GM21367 (cell line): Measurements from ENCODE around the gene SRP9.

ENCODE experiments used
- ATAC-seq: cut with Tn5 transposase; IDR thresholded peaks from one replicate; pipeline ENCODE4 v1.9.1; 2021; ENCODE audit not compliant: unreplicated experiment

Gene SRP9

GRCh38 chr1:225777583-225778336, at the start of gene SRP9:
TSS of gene SRP9 (plus strand) at chr1:225777826. CDS start at chr1:225777941, 115 bp downstream.
- ATAC-seq = peak; percentile 99

- ATAC-seq = no peak
These were observed 46.1 kb upstream of the SRP9 start for GRCh38 chr1:225731491-225731890.

GRCh38 chr1:225733254-225733653, 44.4 kb upstream of the SRP9 start:
- no peak for ATAC-seq

GRCh38 chr1:225735252-225736149, 42.1 kb upstream of the SRP9 start:
- no peak for ATAC-seq

- no peak for ATAC-seq
These were observed 41.1 kb upstream of the SRP9 start for GRCh38 chr1:225736437-225737098.

GRCh38 chr1:225737161-225737560, 40.5 kb upstream of the SRP9 start:
- no peak for ATAC-seq

GRCh38 chr1:225737866-225738265, 39.8 kb upstream of the SRP9 start:
- ATAC-seq = no peak

- ATAC-seq = no peak
These were observed 38.9 kb upstream of the SRP9 start for GRCh38 chr1:225738763-225739162.

- ATAC-seq = no peak
These were observed 38.0 kb upstream of the SRP9 start for GRCh38 chr1:225739542-225740107.

GRCh38 chr1:225744745-225745144, 32.9 kb upstream of the SRP9 start:
- no peak for ATAC-seq

GRCh38 chr1:225745273-225745672, 32.4 kb upstream of the SRP9 start:
- no peak for ATAC-seq

GRCh38 chr1:225746361-225747179, 31.1 kb upstream of the SRP9 start:
- ATAC-seq = no peak

- ATAC-seq = no peak
These were observed 30.1 kb upstream of the SRP9 start for GRCh38 chr1:225747566-225747965.

GRCh38 chr1:225748529-225748928, 29.1 kb upstream of the SRP9 start:
- no peak for ATAC-seq

- no peak for ATAC-seq
These were observed 27.9 kb upstream of the SRP9 start for GRCh38 chr1:225749706-225750105.

GRCh38 chr1:225750420-225750819, 27.2 kb upstream of the SRP9 start:
- ATAC-seq = no peak

GRCh38 chr1:225750875-225751824, 26.5 kb upstream of the SRP9 start:
- ATAC-seq = no peak

GRCh38 chr1:225752245-225752644, 25.4 kb upstream of the SRP9 start:
- ATAC-seq = no peak

GRCh38 chr1:225754940-225755641, 22.5 kb upstream of the SRP9 start:
- no peak for ATAC-seq
